Measurements from ENCODE around the gene RPL7A. TPM values are rescaled to one million over a fixed set of nuclear protein-coding genes. Genes with fewer than 3 reads are reported as not detected.

The RPL7A gene
- total and polyA plus RNA-seq, 2 of the 13 experiments (the other 11 are each of a cell fraction or from before 2014, with no cell fraction given), result 2,401 to 2,938 TPM

DNA sequence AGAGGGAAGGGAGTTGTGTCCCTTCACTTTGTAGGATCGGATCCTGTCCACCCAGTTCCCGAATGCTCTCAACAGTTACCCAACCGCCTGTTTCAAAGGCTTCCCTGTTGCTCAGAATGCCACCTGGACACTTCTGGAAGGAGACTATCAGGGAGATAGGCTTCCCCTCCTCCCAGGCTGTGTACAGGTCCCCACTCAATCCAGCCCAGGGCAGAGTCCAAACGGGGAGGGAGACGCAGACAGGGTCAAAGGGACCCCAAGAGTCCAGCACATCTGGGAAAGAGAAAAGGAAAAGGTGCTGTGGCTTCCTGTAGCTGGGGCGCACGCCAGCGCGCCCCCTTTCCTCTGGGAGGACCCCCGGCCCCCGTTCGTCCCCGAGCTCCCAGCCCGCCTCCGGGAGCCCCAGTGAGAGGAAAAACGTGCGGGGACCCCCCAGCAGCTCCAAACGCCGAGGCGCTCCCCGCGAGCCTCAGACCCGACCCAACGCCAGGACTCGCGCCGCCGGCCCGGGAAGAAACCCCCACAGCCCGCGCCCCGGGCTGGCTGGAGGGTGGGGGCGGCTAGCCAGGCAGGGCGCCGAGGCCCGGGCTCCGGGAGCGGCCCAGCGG is 27.2 kb downstream of the RPL7A start (continued):
- TF ChIP-seq ZBTB43 (CRISPR knock-in tag; conservative IDR thresholded peaks at IDR 0.05), result peak; percentile 49; the same call in 1 of the 2 replicates
- TF ChIP-seq CREM (IDR thresholded peaks at IDR 0.05), result no peak
- TF ChIP-seq CREM (CRISPR knock-in tag; IDR thresholded peaks at IDR 0.05), result no peak
- TF ChIP-seq, protein P1, sequence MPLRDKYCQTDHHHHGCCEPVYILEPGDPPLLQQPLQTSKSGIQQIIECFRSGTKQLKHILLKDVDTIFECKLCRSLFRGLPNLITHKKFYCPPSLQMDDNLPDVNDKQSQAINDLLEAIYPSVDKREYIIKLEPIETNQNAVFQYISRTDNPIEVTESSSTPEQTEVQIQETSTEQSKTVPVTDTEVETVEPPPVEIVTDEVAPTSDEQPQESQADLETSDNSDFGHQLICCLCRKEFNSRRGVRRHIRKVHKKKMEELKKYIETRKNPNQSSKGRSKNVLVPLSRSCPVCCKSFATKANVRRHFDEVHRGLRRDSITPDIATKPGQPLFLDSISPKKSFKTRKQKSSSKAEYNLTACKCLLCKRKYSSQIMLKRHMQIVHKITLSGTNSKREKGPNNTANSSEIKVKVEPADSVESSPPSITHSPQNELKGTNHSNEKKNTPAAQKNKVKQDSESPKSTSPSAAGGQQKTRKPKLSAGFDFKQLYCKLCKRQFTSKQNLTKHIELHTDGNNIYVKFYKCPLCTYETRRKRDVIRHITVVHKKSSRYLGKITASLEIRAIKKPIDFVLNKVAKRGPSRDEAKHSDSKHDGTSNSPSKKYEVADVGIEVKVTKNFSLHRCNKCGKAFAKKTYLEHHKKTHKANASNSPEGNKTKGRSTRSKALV (CRISPR knock-in tag; IDR thresholded peaks at IDR 0.05), result peak; percentile 64; the same call in 1 of the 2 replicates
- TF ChIP-seq SYNCRIP (IDR thresholded peaks at IDR 0.05; ENCODE audit: insufficient read depth, low read depth, low read length), result no peak
- TF ChIP-seq ZMYM2 (CRISPR knock-in tag; IDR thresholded peaks at IDR 0.05), result no peak
- no peak for TF ChIP-seq RBAK (CRISPR knock-in tag; IDR thresholded peaks at IDR 0.05)
- TF ChIP-seq, protein P2, sequence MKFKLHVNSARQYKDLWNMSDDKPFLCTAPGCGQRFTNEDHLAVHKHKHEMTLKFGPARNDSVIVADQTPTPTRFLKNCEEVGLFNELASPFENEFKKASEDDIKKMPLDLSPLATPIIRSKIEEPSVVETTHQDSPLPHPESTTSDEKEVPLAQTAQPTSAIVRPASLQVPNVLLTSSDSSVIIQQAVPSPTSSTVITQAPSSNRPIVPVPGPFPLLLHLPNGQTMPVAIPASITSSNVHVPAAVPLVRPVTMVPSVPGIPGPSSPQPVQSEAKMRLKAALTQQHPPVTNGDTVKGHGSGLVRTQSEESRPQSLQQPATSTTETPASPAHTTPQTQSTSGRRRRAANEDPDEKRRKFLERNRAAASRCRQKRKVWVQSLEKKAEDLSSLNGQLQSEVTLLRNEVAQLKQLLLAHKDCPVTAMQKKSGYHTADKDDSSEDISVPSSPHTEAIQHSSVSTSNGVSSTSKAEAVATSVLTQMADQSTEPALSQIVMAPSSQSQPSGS (CRISPR knock-in tag; IDR thresholded peaks at IDR 0.05), result no peak
- no peak for TF ChIP-seq ZBTB20 (CRISPR knock-in tag; IDR thresholded peaks at IDR 0.05; ENCODE audit: borderline replicate concordance, low read depth)
- no peak for TF ChIP-seq TEAD2 (CRISPR knock-in tag; IDR thresholded peaks at IDR 0.05)
- TF ChIP-seq ZNF205 (CRISPR knock-in tag; IDR thresholded peaks at IDR 0.05), result no peak
- no peak for TF ChIP-seq NR2F1 (CRISPR knock-in tag; IDR thresholded peaks at IDR 0.05)
- TF ChIP-seq ZNF562 (CRISPR knock-in tag; IDR thresholded peaks at IDR 0.05; ENCODE audit: borderline replicate concordance), result no peak
- TF ChIP-seq WIZ (CRISPR knock-in tag; IDR thresholded peaks at IDR 0.05), result no peak
- TF ChIP-seq ZNF670 (CRISPR knock-in tag; IDR thresholded peaks at IDR 0.05; ENCODE audit: borderline replicate concordance), result no peak
- no peak for TF ChIP-seq ZNF335 (CRISPR knock-in tag; IDR thresholded peaks at IDR 0.05)
- TF ChIP-seq YY1 (IDR thresholded peaks at IDR 0.05; ENCODE audit: insufficient read depth, insufficient replicate concordance, low read depth, low read length), result no peak
- peak; percentile 74; the same call in 1 of the 2 replicates for TF ChIP-seq KDM5A (IDR thresholded peaks at IDR 0.05; ENCODE audit: borderline replicate concordance, low read length)
- TF ChIP-seq TARDBP (CRISPR knock-in tag; IDR thresholded peaks at IDR 0.05), result 0 out of 2 replicates have a peak, but pooled peaks have one; percentile 41
- TF ChIP-seq ZNF891 (CRISPR knock-in tag; IDR thresholded peaks at IDR 0.05), result no peak
- TF ChIP-seq, protein P3, sequence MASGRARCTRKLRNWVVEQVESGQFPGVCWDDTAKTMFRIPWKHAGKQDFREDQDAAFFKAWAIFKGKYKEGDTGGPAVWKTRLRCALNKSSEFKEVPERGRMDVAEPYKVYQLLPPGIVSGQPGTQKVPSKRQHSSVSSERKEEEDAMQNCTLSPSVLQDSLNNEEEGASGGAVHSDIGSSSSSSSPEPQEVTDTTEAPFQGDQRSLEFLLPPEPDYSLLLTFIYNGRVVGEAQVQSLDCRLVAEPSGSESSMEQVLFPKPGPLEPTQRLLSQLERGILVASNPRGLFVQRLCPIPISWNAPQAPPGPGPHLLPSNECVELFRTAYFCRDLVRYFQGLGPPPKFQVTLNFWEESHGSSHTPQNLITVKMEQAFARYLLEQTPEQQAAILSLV (CRISPR knock-in tag; IDR thresholded peaks at IDR 0.05; ENCODE audit: borderline replicate concordance), result no peak
- TF ChIP-seq MED8 (CRISPR knock-in tag; IDR thresholded peaks at IDR 0.05; ENCODE audit: insufficient replicate concordance), result no peak
- no peak for TF ChIP-seq ZNF782 (CRISPR knock-in tag; IDR thresholded peaks at IDR 0.05; ENCODE audit: borderline replicate concordance)
- no peak for TF ChIP-seq MAZ (IDR thresholded peaks at IDR 0.05; ENCODE audit: borderline replicate concordance, low read depth, low read length)
- 0 out of 2 replicates have a peak, but pooled peaks have one; percentile 53 for TF ChIP-seq MAZ (CRISPR knock-in tag; IDR thresholded peaks at IDR 0.05; ENCODE audit: low read depth)

Data from HepG2 (cell line).